Activated CD4-positive, alpha-beta T cell treated with anti-CD3 and anti-CD28 coated beads for 48 hours (primary cell): ENCODE results near the gene DNAJC6.

ENCODE experiments used
- DNase-seq: peaks from one replicate; pipeline ENCODE4 v3.0.0-alpha.2; 2020

The DNAJC6 gene

DNA sequence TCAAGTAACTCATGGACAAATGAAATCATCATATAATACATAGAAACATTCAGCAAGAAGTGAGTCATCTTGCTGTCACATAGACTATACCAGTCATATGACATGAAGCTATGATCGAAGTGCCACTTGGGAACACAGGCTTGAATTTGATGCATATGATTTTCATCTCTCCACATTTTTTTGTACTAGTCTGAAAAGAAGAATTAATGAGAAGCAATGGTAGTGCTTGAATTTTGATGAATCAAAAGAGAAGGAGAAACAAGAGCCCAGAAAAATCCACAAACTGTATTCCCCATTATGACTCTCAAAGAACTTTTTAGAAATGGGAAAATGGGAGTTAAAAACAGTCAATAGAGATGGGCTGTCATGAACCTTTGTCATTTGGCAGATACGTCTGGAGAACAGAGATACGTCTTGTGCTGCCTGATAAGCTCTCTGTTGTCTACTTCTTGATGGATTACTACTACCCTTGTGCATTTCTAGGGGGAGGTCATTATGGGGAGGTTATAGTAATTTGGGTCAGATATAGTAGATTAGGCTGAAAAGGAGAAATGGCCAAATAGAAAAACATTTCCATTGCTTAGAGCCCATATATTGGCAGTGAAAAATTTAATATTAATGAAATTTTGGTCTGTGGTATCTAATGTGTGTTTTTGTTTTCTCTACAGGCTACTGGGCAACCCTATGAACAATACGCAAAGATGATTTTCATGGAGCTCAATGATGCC, 103.1 kb downstream of the DNAJC6 start:
- no peak for DNase-seq

DNA sequence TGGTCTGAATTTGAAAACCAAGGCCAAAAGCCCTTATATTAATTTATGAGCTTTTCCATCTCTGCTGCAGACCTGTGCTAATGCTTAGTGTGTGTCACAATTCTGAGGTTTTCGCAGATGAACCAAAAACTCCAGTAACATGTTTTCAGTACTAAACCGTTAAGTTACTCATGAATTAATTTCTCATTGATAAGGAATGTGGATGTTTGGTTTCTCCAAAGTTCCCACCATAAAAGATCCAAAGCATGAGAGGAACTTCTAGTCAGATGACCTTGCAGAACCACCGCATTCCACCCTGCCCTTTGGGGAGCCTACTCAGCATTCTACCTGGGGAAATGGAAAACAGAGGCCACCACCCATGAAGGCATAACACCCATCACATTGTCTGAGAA, 103.6 kb downstream of the DNAJC6 start:
- DNase-seq = no peak

DNA sequence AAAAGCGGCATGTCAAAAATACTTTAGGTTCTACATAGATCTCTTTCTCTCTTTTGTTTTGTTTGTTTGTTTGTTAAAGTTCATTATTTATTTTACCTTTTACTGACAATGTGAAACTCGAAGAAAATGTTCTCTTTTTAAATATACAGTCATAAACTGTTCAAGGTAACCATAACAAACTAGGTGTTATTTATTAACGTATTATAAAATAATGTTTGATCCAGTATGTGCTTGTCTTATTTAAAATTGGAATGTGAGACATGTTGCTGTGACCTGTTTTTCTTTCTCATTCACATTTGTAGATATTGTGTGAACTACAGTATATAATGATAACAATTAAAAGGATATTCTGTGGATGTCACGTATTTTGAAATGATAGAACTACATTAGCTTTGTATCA, 105.2 kb downstream of the DNAJC6 start:
- no peak for DNase-seq

DNA sequence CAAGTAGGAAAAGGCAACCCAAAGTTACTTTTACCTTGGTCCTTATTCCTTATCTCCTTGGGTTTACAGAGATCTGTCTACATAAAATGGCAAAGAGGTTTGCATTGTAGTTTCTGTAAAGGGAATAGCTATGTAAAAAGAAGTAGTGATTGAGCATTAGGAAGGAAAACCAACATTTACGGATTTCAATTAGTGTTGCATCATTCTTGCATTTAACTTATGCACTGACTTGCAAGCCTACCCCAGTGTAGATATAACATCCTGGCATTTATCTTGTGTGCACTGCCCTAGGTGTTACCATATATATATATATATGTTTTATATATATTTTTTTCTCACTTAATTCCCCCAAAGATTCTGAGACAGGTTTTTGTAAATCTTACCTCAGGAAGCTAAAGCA, 107.4 kb downstream of the DNAJC6 start:
- DNase-seq = no peak

DNA sequence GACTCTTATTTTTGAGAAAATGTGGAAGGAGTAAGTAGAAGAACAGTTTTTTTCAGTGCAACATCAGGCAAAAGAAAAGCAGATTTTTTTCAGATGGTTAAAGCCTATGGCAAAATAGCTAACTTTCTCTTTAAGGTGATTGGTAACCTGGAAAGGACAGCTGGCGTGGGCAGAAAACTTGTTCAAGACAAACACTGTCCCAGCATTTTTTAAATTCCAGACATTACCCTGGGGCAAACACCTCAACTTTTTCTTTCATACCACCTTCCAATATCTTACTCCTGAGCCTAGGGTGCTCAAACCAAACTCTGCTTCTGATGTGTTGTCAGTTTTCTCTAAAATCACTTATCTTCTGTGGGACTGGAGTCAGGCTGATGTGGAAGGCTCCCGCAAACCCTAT, 108.4 kb downstream of the DNAJC6 start:
- DNase-seq = no peak

DNA sequence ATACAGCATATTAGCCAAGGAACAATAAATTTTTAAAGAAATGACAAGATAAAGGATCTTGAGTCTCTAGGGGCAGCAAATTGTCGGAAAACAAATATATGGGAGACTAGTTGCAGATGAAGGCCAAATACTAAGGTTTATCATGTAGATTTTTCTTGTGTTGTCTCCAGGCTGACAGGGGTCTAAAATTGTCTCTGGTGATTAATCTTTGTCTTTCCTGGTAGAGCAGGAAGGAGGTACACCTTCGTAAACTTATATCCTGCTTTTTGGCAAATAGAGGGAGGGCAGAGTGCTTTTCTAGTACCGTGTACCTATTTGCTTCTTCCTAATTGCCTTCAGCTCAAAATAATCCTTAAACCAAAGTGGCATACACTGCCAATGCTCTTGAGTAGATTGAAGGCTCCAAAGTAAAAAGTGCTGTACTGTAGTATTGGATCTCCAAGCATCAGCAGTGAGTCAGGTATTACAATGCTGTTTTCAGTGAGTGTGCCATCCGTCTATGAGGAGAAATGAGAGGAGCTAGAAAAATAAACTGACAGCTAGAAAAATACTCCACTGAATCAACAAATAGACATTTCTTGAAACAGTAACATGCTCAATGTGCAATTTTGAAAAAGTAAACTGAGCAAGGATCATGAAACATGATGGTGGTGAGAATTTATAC, 109.3 kb downstream of the DNAJC6 start:
- DNase-seq = no peak

DNA sequence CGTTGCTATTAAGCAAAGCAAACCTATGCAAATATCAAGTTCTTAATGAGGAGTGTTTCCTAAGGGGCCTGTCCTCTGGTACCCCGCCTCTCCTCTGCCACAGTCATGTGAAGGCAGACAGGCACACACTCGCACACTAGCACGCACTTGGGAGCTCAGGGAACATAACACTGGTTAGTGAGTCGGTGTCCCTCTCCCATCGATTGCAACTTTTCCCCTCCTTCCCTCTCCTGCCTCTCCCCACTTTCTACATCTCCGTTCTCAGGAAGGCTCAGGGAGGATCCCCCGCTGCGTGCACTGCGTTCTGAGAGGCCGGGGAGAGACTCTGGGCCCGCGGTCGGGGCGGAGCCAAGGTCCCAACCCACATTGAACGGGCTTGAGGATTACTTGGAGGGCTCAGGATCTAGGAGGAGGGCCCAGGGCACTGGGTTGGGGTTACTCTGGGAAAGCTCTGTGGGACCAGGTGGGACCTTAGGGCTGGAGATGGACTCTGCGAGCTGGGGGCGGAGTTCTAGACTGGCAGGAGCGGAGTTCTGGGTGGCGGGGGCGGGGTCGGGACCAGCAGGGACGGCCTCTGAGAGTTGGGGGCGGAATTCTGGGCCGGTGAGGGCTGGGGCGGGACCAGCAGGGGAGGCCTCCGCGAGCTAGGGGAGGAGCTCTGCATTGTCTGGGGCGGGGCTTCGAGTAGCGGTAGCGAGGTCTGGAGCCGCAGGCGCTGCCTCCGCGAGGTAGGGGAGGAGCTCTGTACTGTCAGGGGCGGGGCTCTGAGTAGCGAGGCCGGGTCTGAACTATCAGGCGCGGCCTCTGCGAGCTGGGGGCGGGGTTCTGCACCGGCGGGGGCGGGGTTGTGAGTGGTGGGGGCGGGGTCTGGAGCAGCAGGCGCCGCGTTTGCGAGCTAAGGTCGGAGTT, 110.6 kb downstream of the DNAJC6 start:
- DNase-seq = peak; percentile 99

DNA sequence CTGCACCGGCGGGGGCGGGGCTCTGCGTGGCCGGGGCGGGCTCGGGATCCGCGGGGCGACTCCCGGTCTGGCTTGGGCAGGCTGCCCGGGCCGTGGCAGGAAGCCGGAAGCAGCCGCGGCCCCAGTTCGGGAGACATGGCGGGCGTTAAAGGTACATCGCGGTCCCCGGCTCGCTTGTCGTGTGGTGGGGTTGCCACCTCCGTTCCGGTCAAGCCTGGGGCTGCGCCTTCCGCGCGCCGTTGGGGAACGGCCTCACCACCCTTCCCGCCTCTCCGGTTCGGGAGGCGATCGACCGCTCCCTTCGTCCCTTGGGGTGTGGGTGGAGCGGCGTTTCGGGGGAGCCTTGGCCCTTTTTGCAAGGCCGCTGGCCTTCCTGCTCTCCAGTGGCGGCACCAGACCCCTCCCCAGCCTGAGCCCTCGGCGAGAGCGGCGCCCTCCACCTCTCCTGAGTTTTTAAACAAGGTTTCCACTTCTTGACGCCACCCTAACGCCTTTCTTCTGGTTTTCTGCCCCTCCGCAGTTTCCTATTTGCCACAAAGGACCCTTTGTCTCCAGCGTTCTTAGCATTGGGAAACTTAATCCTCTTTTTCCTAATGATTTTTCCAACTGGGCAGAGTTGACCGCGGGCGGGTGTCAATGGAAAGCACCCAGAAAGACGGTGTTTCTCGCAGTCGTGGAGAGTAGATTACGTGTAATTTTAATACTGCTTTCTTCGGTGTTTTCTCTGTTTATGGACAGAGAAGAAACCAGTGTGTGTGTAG, 111.4 kb downstream of the DNAJC6 start, which contains the start of the genes LEPR and LEPROT:
TSS of gene LEPR (plus strand) at position 79 of the 761 bp plus-strand sequence. CDS start 144,898 bp downstream, outside the sequence.
TSS of gene LEPROT (plus strand) at position 79 of the 761 bp plus-strand sequence. CDS start at position 136, 57 bp downstream.
- DNase-seq = no peak

DNA sequence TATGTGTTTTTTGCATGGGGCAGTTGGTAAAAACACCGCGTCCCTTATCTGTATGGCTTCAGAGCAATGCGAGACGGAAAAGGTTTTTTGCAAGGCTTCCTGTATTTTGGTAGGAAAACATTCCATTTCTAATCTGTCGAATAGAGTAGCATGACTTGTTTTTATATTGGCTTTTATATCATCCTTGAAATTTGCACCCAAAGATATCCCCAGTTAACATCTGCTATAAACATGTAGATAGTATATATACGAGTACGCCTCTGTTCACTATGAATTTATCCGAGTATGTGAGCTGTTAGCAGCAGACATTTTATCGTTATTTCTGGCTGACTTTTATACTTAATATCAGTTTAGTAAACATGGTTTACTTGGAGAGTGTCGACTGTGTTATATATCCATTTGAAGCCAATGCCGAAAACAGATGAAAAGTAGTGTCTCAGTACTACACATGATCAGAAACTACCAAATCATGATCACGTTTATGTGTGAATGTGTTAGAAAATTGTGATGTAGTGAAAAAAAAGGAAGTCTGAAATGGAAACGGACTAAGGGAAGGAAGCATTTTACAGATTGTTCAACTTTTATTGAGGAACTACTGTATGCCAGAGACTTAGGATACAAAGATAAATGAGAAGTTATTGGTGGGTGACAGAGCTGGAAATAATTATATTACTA, 112.1 kb downstream of the DNAJC6 start:
- DNase-seq = no peak

DNA sequence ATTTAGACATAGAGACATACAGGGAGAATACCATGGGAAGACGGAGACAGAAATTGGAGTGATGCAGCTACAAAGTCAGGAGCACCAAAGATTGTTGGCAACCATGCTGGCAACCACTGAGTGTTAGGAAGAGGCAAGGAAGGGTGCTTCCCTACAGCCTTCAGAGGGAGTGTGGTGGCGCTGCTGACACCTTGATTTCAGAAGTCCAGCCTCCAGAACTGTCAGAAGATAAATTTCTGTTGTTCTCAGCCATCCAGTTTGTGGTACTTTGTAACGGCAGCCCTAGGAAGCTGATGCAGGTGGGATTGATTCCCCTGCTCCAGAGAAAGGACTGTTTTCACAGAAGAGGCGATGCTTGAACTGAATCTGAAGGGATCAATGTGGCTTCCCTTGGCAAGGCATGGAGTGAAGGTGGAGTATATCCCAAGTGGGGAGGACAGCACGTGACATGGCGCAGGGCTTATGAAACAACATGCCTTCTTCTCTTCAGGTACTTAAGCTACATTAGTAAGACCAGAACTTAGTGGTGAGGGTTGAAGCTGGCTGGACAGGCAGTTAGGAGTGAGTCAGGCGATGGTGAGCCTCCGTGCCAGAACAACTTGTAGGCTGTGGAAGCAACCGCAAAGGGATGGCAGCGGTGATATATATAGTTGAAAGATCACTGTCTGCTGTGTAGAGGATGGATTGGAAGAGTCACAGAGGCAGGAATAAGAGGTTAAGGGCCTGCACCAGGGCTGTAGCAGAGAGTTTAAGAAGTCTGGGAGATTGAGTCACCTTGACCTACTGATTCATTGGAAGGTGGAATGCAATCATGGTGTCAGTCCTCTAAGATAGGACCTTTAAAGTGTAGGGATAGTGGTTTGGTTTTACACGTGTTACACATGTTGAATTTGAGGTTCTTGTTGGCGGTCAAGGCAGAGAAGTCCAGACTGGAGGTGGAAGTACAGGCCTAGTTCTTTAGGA, 113.2 kb downstream of the DNAJC6 start:
- DNase-seq = no peak

DNA sequence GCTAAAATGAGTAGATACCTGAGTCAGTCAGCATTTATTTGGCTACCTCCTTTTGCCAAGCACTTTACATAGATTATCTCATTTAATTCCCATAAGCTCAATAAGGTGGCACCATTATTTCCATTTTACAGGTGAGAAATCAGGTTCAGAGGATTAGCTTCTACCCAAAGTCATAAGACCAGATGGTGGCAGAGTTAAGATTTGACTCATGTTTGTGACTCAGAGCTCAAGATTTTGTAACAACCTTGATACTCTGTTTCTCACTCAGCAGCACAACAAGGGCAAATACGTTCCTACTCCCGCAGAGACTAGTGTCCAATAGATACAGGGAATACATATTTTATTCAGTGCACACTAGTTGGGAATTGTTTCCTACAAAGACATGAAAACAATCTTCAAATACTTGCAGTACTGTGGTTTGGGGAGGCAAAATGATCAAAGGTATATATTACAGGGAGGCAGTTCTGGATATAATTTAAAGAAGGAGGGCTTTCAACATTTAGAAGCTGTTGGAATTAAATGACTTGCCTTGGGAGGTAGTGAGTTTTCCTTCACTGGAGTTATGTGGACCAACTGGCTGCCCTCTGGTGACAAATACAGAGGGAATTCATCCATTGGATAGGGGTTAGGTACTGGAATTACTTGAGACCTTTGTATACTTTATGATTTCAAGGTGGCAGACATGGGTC, 114.7 kb downstream of the DNAJC6 start:
- peak; percentile 9 for DNase-seq

DNA sequence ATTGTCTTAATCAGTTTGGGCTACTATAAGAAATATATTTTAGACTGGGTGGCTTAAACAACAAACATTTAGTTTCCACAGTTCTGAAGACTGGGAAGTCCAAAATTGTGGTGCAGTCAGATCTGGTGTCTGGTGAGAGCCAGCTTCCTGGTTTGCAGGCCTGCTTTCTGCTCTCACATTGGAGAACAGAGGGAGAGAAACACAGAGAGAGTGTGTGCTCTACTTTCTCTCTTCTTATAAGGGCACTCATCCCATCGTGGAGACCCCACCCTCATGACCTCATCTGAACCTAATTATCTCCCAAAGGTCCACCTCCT, 115.2 kb downstream of the DNAJC6 start:
- no peak for DNase-seq

DNA sequence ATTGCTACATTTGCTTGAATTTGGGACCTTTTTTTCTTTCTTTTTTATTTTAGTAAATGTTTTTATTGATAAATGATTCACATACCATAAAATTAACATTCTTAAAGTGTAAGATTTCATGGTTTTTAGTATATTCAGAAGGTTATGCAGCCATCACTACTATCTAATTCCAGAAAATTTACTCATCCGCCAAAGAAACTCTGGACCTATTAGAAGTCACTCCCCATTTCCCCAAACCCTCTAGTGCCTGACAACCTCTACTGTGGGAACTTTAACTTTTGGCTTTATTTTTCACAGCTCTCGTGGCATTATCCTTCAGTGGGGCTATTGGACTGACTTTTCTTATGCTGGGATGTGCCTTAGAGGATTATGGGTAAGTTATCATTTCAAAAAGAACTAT, 115.7 kb downstream of the DNAJC6 start:
- DNase-seq = no peak

DNA sequence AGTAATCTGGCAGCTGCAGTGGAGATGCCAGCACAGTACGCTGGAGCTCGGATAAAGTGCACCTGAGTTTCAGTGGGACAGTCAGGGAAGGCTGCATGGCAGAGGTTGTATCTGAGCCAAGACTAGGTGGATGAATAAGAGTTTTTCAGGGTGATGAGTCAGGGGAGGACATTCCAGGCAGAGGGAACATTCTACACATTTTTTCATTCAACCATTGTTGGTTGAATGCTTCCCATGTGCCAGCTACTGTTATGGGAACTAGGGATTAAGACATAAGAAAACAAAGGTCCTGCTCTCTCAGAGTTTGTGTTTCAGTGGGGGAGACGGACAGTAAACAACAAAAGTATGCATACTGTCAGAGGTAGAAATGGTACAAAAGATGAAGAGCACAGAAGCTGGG, 116.4 kb downstream of the DNAJC6 start:
- no peak for DNase-seq

DNA sequence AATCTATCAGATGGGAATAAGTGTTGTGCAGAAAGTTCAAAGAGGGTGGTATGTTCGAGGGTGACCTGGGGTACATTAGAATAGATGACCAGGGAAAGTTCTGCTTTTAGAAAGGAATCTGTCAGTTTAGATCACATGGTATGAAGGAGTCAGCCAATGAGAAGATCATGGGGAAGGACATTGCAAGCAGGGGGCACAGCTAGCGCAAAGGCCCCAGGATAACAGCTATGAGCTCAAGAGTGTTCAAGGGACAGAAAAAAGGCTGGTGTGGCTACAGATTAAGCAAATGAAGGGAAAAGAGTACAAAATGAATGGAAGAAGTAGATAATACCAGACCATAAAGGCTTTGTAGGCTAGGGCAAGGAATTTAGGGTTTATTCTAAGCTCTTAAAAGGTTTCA, 119.7 kb downstream of the DNAJC6 start:
- no peak for DNase-seq

DNA sequence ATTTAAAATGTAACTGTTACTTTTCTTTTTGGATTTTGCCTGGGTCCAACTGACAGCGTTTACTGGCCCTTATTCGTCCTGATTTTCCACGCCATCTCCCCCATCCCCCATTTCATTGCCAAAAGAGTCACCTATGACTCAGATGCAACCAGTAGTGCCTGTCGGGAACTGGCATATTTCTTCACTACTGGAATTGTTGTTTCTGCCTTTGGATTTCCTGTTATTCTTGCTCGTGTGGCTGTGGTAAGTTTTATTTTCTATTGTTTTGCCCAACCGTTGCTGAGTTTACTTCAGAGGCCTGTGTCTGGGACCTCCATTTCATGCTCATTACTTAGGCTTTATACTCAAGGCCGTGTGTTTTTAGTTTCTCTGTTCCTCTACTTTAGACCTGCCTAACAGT, 120.5 kb downstream of the DNAJC6 start:
- DNase-seq = no peak

DNA sequence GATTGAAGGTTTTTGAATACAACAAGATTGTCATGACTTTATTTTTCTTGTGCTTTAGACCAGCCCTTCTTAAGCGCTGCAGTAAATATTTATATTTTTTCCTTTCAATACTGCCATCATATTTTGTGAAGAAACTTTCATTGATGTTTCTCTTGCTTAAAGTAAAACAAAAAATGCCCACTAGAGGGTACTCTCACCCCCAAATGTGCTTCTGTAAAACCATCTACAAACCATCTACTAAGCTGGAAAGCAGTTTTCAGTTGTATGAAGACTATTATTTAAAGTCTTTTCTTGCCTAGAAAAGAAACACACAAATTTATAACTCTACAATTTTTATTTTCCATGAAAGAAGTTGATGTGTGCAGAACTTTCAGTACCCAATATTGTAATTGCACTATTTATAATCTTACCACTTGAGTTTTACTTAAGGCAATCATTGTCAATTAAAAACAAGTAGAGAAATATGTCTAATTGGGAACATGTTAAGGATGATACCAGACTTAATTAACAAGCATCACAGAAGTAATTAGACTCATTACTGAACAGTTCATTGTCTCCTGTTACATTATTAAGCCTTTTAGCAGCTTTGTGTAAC, 121.9 kb downstream of the DNAJC6 start:
- DNase-seq = no peak

DNA sequence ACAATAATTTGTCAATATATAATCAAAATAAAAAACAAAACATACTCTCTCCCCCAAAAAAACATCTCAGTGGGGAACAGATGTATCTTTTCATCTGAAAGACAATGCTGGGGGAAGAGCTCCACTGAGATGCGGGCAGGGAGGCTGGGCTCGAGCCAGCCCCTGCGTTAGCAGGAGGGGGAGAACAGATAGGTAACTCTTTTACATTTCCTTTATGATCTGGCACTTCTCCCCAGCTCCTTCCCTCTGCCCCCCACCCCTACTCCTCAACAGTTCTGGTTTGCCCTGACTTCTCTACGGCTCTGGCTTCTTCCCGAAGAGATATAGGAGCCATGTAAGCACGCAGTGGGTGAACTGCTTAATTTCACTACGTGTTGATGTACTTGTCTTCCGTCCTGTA, 123.6 kb downstream of the DNAJC6 start:
- no peak for DNase-seq

DNA sequence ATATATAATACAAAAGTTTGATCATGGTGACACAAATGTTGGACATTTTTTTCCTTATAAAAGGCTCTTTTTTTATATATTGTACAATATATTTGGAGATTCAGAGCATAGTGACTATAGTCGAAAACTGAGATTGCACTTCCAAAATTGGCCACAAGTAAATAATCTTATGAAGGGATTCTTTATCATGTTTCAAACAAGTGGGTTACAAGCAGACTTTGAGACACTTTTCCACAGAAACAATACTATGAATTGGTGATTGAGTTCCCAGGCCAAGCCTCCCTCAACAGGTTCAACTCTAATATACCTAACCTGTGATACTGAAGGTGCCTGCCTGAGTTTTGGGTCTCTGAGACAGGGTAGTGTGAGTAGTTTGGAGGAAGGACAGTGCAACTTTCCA, 124.9 kb downstream of the DNAJC6 start:
- DNase-seq = no peak

DNA sequence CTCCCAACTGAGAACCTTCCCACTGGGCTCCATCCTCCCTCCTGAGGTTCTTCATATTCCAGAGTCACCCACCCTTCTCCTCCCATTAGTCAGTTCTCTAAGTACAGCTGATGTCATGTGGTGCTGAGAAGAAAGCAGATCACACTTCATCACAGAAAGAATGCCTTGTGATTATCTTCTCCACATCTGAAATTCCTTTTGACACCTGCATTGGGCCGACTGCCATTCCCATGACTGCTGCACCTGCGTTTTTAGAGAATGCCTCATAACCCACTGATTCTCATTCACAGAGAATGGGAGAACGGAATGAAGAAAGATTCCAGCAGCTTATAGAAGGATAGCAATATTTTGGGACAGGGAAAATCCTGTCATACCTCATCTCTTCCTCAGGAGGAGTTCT, 125.4 kb downstream of the DNAJC6 start:
- DNase-seq = no peak
